Suprapubic skin (tissue), 4 donors: ENCODE measurements around the gene COMMD3. TPM values are rescaled to one million over a fixed set of nuclear protein-coding genes. Genes with fewer than 3 reads are reported as not detected.

Experiments used
- DNase-seq, 2 donors: peaks; one replicate each; pipeline ENCODE4 v3.0.0-alpha.2; 2019; ENCODE audit warnings: low spot score in 2 of 2
- H3K27ac ChIP-seq: fragments of 200-600 bp; sonication (generic); one replicate; pipeline ENCODE4 v1.5.1; 2019
- H3K27me3 ChIP-seq: fragments of 200-600 bp; sonication (generic); one replicate; pipeline ENCODE4 v1.5.1; 2019
- H3K36me3 ChIP-seq: fragments of 200-600 bp; sonication (generic); one replicate; pipeline ENCODE4 v1.5.1; 2019
- H3K4me1 ChIP-seq: fragments of 200-600 bp; sonication (generic); one replicate; pipeline ENCODE4 v1.5.1; 2019
- H3K4me3 ChIP-seq: fragments of 200-600 bp; sonication (generic); one replicate; pipeline ENCODE4 v1.5.1; 2019; ENCODE audit warnings: mild to moderate bottlenecking
- H3K9me3 ChIP-seq: fragments of 200-600 bp; sonication (generic); one replicate; pipeline ENCODE4 v1.5.1; 2019
- EP300 ChIP-seq: sonication (generic); formaldehyde crosslinking; IDR thresholded peaks from one replicate; pipeline ENCODE4 v1.6.1; 2017; ENCODE audit warnings: antibody characterized with exemption
- POLR2A ChIP-seq, 2 donors: fragments of 450-650 bp; IDR thresholded peaks; one replicate each; pipeline ENCODE4 v1.6.1; 2017; ENCODE audit warnings: antibody characterized with exemption in 2 of 2, mild to moderate bottlenecking in 2 of 2, moderate library complexity in 2 of 2
- POLR2AphosphoS5 ChIP-seq, 3 donors: sonication (generic); formaldehyde crosslinking; IDR thresholded peaks; one replicate each; pipeline ENCODE4 v1.6.1; 2017; ENCODE audit warnings: antibody characterized with exemption in 3 of 3
- WGBS: methylation state at CpG from one replicate; pipeline ENCODE4 v1.1.5; 2018; 5-methylcytosine and 5-hydroxymethylcytosine counted together
- total RNA-seq, 4 donors: library from RNA; depleted of rRNA; stranded (reverse); fragments of >200 nt; gene quantifications; one replicate each; pipeline ENCODE4 v1.1.0, GENCODE V29; 2016
- TF ChIP-seq, protein P1 (sequence below), 2 donors: fragments of 200-600 bp in 1 of 2; fragments of 450-650 bp in 1 of 2; sonication (generic) in 1 of 2; IDR thresholded peaks; one replicate each; pipeline ENCODE4 v1.5.1; 2016 to 2019; ENCODE audit warnings: antibody characterized with exemption in 2 of 2, mild to moderate bottlenecking in 1 of 2, moderate library complexity in 1 of 2

Gene COMMD3
- total RNA-seq, 4 donors from 2014 or later = 32.9 to 46.7 (median 37.1) TPM

DNA sequence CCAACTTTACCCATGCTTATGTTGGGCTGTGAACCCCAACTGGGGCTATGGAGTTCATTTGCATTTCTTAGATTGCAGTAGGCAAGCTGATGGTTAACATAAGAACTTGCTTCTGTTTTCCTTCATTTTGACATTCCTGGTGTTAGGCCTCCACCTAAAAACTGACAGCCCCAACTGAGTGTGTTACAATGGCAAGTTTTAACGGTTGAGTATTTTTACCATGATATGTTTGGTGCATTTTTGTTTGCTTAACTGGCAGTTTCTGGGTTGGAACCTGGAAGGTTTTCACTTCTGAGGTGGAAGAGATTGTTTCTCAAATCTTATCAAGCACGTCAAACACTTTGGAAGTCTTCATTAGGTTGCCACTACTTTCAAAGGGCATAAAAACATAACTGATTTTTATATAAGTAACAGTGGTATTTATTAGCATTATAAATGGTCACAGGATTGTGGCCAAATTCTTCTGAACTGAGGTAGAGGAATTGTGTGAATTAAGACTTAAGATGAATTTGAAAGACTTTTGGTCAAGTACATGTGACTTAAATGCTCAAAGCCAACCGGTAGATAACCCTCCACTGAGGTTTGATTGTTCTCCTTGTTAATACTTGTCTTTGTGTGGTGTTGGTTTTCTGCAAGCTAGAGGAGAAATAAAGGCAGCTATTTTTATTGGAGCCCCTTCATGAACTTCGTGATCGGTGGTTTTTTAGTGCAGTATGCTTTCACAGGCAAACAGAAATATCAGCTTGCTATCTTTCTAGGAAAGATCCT, 7.5 kb downstream of the COMMD3 start:
- TF ChIP-seq, protein P1, sequence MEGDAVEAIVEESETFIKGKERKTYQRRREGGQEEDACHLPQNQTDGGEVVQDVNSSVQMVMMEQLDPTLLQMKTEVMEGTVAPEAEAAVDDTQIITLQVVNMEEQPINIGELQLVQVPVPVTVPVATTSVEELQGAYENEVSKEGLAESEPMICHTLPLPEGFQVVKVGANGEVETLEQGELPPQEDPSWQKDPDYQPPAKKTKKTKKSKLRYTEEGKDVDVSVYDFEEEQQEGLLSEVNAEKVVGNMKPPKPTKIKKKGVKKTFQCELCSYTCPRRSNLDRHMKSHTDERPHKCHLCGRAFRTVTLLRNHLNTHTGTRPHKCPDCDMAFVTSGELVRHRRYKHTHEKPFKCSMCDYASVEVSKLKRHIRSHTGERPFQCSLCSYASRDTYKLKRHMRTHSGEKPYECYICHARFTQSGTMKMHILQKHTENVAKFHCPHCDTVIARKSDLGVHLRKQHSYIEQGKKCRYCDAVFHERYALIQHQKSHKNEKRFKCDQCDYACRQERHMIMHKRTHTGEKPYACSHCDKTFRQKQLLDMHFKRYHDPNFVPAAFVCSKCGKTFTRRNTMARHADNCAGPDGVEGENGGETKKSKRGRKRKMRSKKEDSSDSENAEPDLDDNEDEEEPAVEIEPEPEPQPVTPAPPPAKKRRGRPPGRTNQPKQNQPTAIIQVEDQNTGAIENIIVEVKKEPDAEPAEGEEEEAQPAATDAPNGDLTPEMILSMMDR (IDR thresholded peaks at IDR 0.05) = no peak
- TF ChIP-seq POLR2A (IDR thresholded peaks at IDR 0.05) (no peak), EP300 (no peak), POLR2AphosphoS5 (IDR thresholded peaks at IDR 0.05) (no peak)

DNA sequence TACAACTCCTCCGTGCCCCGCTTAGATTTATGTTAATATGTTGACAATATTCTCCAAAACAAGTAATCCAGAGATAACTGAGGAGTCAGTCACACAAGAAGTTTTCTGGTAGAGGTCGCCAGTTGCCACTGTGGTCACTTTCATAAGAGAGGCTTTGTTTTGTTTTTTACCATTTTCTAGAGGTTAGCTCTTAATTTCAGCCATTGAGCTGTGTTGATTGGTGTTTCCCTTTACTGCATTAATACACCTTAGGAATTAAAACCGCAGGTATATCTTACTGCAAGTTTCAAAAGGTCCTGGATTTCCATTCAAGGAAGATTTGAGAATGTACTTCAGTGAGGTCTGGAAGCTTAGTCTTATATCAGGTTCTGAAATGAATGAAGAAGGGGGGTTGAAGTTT, 8.2 kb downstream of the COMMD3 start:
- DNase-seq = no peak
- Histone ChIP-seq H3K9me3 (no peaks in the 10 kb centered on the region), H3K4me3 (peak overlapping the region; percentile 69), H3K27me3 (peaks cover 29% of the 10 kb centered on the region), H3K4me1 (peaks cover 33% of the 10 kb centered on the region), H3K27ac (no peak overlapping the region), H3K36me3 (peaks cover 4% of the 10 kb centered on the region)
- WGBS = 79% methylated on average over 4 of the region's 4 CpGs
- TF ChIP-seq POLR2A (IDR thresholded peaks at IDR 0.05) (no peak), POLR2AphosphoS5 (IDR thresholded peaks at IDR 0.05) (no peak)

More for the DNA sequence above, 7.5 kb downstream of the COMMD3 start:
- Histone ChIP-seq H3K4me3 (no peak overlapping the region), H3K27ac (no peak overlapping the region), H3K27me3 (peaks cover 29% of the 10 kb centered on the region), H3K4me1 (peaks cover 33% of the 10 kb centered on the region), H3K9me3 (no peaks in the 10 kb centered on the region), H3K36me3 (no peaks in the 10 kb centered on the region)
- 92% methylated on average over 5 of the region's 5 CpGs for WGBS
- DNase-seq = no peak

DNA sequence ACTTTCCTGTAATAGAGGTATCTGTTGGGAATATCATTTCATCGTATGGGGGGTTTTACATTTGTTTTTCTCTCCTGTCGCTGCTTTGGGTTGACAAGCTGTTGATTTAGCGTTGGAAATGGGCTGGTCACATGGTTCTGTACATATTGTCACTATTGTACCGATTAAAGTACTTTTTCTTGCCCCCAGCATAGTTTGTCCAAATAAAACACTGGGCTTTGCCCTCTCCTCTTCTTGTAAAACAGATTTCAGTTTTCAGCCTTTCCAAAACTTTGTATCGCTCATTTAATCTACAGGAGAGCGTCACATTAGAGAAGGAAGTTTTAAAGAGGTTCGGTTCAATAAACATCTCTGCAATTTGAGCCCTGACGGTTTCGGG, 8.7 kb downstream of the COMMD3 start:
- 5% methylated on average over 9 of the region's 9 CpGs for WGBS
- peak overlapping the region; percentile 44 for H3K27ac ChIP-seq
- no peak for TF ChIP-seq POLR2AphosphoS5 (IDR thresholded peaks at IDR 0.05)
- TF ChIP-seq POLR2A (IDR thresholded peaks at IDR 0.05) = no peak
- TF ChIP-seq EP300 = no peak
- TF ChIP-seq, protein P1 (IDR thresholded peaks at IDR 0.05) = no peak

DNA sequence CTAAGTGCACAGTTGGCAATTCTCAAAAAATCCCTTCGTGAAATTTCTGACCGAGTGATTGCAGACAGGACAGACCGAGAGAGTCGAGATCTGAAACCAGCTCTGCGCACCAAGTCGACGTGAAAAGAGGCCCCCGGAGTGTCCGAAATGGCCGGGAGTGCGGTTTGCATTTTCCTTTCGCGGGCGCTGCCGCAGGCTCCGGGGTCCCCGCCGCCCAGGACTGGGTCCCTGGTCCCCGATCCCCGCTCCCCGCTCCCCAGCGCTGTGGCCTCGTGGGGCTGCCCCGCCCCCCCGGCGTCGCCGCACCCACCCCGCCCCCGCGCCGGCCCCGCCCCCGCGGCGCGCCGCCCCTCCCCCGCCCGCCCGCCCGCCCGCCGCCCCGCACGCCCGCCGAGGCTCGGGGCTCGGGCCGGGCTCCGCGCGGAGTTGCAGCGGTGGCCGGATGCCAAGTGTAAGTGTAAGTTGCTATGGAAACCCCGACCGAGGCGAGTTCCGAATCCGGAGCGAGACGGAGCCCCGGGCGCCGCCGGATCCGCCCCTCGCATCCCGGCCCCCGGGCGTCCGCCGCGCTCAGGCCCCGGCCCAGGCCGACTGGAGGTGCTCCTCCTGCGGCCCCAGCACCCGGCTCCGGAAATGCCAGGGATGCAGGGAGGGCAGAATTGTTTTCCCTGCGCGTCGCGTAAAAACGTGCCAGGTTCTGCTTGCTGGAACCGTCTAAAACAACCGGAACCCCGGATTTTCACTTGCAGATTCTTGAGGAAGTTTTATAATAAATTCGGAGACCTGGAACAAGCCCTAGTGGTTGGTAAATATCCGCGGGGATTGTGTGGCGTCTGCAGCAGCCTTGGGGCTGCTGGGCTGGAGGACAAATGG, 9.3 kb downstream of the COMMD3 start:
- Histone ChIP-seq H3K36me3 (peaks cover 13% of the 10 kb centered on the region), H3K4me3 (peak overlapping the region; percentile 69), H3K27me3 (peaks cover 29% of the 10 kb centered on the region), H3K4me1 (peaks cover 29% of the 10 kb centered on the region), H3K9me3 (no peaks in the 10 kb centered on the region), H3K27ac (peak overlapping the region; percentile 72)
- WGBS = under 1% methylated on average over 25 of the region's 92 CpGs
- TF ChIP-seq EP300 (no peak), POLR2AphosphoS5 (IDR thresholded peaks at IDR 0.05) (no peak), POLR2A (IDR thresholded peaks at IDR 0.05) (no peak)
- TF ChIP-seq, protein P1 (IDR thresholded peaks at IDR 0.05) = no peak
- peak; percentile 82 to 84 for DNase-seq

More for the DNA sequence above, 8.7 kb downstream of the COMMD3 start:
- DNase-seq = no peak
- H3K4me3 ChIP-seq = peak overlapping the region; percentile 69
- H3K36me3 ChIP-seq = peaks cover 9% of the 10 kb centered on the region
- no peaks in the 10 kb centered on the region for H3K9me3 ChIP-seq
- H3K27me3 ChIP-seq = peaks cover 29% of the 10 kb centered on the region
- H3K4me1 ChIP-seq = peaks cover 32% of the 10 kb centered on the region

DNA sequence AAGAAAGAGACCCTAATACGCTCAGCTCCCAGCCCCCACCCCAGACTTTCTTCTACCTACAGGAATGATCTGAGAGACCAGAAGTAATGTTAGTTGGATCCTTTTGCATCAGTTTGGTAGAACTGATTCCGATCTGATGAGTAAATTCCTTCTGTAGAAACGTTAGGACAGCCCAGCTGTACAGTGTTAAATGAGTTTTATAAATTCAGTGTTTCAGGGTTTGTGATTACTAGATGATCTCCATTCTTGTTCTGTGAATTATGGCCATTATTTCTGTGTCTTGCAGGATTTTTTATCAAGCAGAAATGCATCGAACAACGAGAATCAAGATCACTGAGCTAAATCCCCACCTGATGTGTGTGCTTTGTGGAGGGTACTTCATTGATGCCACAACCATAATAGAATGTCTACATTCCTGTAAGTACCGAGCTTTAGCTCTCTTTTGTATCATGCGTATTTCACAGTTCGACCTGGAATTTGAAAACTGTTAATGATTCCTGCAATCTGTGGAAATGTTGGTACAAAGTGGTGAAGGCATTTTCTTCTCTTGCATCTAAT, 10.0 kb downstream of the COMMD3 start:
- DNase-seq = no peak
- TF ChIP-seq POLR2A (IDR thresholded peaks at IDR 0.05) = no peak
- TF ChIP-seq EP300 = no peak
- TF ChIP-seq, protein P1 (IDR thresholded peaks at IDR 0.05) = no peak
- TF ChIP-seq POLR2AphosphoS5 (IDR thresholded peaks at IDR 0.05) = no peak
- H3K36me3 ChIP-seq = peaks cover 13% of the 10 kb centered on the region
- no peaks in the 10 kb centered on the region for H3K9me3 ChIP-seq
- H3K4me3 ChIP-seq = peak overlapping the region; percentile 69
- peaks cover 29% of the 10 kb centered on the region for H3K4me1 ChIP-seq
- H3K27me3 ChIP-seq = peaks cover 29% of the 10 kb centered on the region
- peak overlapping the region; percentile 72 for H3K27ac ChIP-seq
- 63% methylated on average over 8 of the region's 8 CpGs for WGBS
